ENCODE data around the gene MSI1.

GRCh38 chr12:120350576-120351350, 18.2 kb downstream of the MSI1 start:
- TF ChIP-seq CTCF (IDR thresholded peaks at IDR 0.05) (no peak), POLR2A (IDR thresholded peaks at IDR 0.05) (no peak)
